Measurements from ENCODE around the gene ERC2.
A peak's percentile ranks its signal among the peaks of the same experiment; 100 is the strongest.

ERC2 gene

GRCh38 chr3:55643283-55643682 lies 825.0 kb downstream of the ERC2 start:
- no peak for TF ChIP-seq HIC1 (tag by site-specific recombination; IDR thresholded peaks at IDR 0.05)
- TF ChIP-seq ZNF366 (tag by site-specific recombination; conservative IDR thresholded peaks at IDR 0.05), result no peak
- no peak for TF ChIP-seq ELK4 (IDR thresholded peaks at IDR 0.05; ENCODE audit: borderline replicate concordance, low read depth, low read length)
- no peak for TF ChIP-seq ZNF610 (tag by site-specific recombination; IDR thresholded peaks at IDR 0.05; ENCODE audit: borderline replicate concordance)
- TF ChIP-seq ZNF785 (tag by site-specific recombination; IDR thresholded peaks at IDR 0.05), result no peak
- TF ChIP-seq ZNF792 (tag by site-specific recombination; IDR thresholded peaks at IDR 0.05), result no peak
- TF ChIP-seq ZNF777 (tag by site-specific recombination; IDR thresholded peaks at IDR 0.05; ENCODE audit: borderline replicate concordance), result no peak
- no peak for TF ChIP-seq ZNF23 (tag by site-specific recombination; IDR thresholded peaks at IDR 0.05; ENCODE audit: borderline replicate concordance)
- no peak for TF ChIP-seq ZNF10 (tag by site-specific recombination; IDR thresholded peaks at IDR 0.05)
- no peak for TF ChIP-seq SP3 (tag by site-specific recombination; IDR thresholded peaks at IDR 0.05)
- TF ChIP-seq ZFP69B (tag by site-specific recombination; IDR thresholded peaks at IDR 0.05), result no peak
- no peak for TF ChIP-seq RBAK (tag by site-specific recombination; IDR thresholded peaks at IDR 0.05)
- TF ChIP-seq YY2 (tag by site-specific recombination; IDR thresholded peaks at IDR 0.05), result no peak
- Histone ChIP-seq H3K36me3 (ENCODE audit: control insufficient read depth in 2 of 2, insufficient read depth in 1 of 2, low read length in 2 of 2) (no peaks in the 10 kb centered on the region), H3K9me3 (ENCODE audit: control insufficient read depth, insufficient read depth, low read depth, low read length) (no peaks in the 10 kb centered on the region), H3K27ac (ENCODE audit: extremely low read depth, low read depth, low read length) (no peak overlapping the region), H3K4me1 (ENCODE audit: control insufficient read depth, insufficient read depth, low read length) (no peaks in the 10 kb centered on the region), H3K4me3 (ENCODE audit: low read depth, low read length) (no peak overlapping the region)
- ChIA-PET CTCF (no interaction called here), POLR2A (no interaction called here)

- Histone ChIP-seq H3K4me1 (ENCODE audit: control insufficient read depth, insufficient read depth, low read length) (no peaks in the 10 kb centered on the region), H3K4me3 (ENCODE audit: low read depth, low read length) (no peak overlapping the region), H3K36me3 (ENCODE audit: control insufficient read depth in 2 of 2, insufficient read depth in 1 of 2, low read length in 2 of 2) (no peaks in the 10 kb centered on the region), H3K9me3 (ENCODE audit: control insufficient read depth, insufficient read depth, low read depth, low read length) (no peaks in the 10 kb centered on the region), H3K27ac (ENCODE audit: extremely low read depth, low read depth, low read length) (no peak overlapping the region)
- ChIA-PET POLR2A (no interaction called here), CTCF (no interaction called here)
- no peak for TF ChIP-seq ZNF596 (tag by site-specific recombination; IDR thresholded peaks at IDR 0.05)
- no peak for TF ChIP-seq GLIS2 (tag by site-specific recombination; IDR thresholded peaks at IDR 0.05)
- no peak for TF ChIP-seq ZNF221 (tag by site-specific recombination; IDR thresholded peaks at IDR 0.05; ENCODE audit: borderline replicate concordance)
- TF ChIP-seq HOXD13 (CRISPR knock-in tag; IDR thresholded peaks at IDR 0.05; ENCODE audit: borderline replicate concordance), result no peak
These were observed 826.3 kb downstream of the ERC2 start for GRCh38 chr3:55641964-55642363.

- H3K27ac ChIP-seq (ENCODE audit: extremely low read depth, low read depth, low read length), result no peak overlapping the region
- CTCF ChIA-PET, result no interaction called here
- H3K36me3 ChIP-seq (ENCODE audit: control insufficient read depth in 2 of 2, insufficient read depth in 1 of 2, low read length in 2 of 2), result no peaks in the 10 kb centered on the region
- no peaks in the 10 kb centered on the region for H3K4me1 ChIP-seq (ENCODE audit: control insufficient read depth, insufficient read depth, low read length)
- no peak overlapping the region for H3K4me3 ChIP-seq (ENCODE audit: low read depth, low read length)
- POLR2A ChIA-PET, result no interaction called here
- H3K9me3 ChIP-seq (ENCODE audit: control insufficient read depth, insufficient read depth, low read depth, low read length), result no peaks in the 10 kb centered on the region
- TF ChIP-seq BCL6B (tag by site-specific recombination; IDR thresholded peaks at IDR 0.05) (no peak), PRDM6 (tag by site-specific recombination; IDR thresholded peaks at IDR 0.05) (no peak), ZNF571 (tag by site-specific recombination; IDR thresholded peaks at IDR 0.05) (no peak), ZIC2 (tag by site-specific recombination; IDR thresholded peaks at IDR 0.05) (peak; percentile 83), BCL11A (tag by site-specific recombination; IDR thresholded peaks at IDR 0.05; ENCODE audit: low read depth) (no peak), ZBTB21 (tag by site-specific recombination; IDR thresholded peaks at IDR 0.05) (no peak), ZNF623 (tag by site-specific recombination; IDR thresholded peaks at IDR 0.05) (no peak), SCRT1 (tag by site-specific recombination; IDR thresholded peaks at IDR 0.05; ENCODE audit: borderline replicate concordance) (no peak), ZNF416 (tag by site-specific recombination; IDR thresholded peaks at IDR 0.05) (no peak), EGR2 (tag by site-specific recombination; IDR thresholded peaks at IDR 0.05; ENCODE audit: low read depth) (no peak), HOXD13 (CRISPR knock-in tag; IDR thresholded peaks at IDR 0.05; ENCODE audit: borderline replicate concordance) (no peak)
These were observed 828.1 kb downstream of the ERC2 start for GRCh38 chr3:55639896-55640765.

Data from HEK293 (cell line).